Measurements from ENCODE around the gene TNFRSF1A.

The TNFRSF1A gene

GRCh38 chr12:6341417-6342139 lies at the start of gene TNFRSF1A:
TSS of gene TNFRSF1A (minus strand) at chr12:6342076. CDS start at chr12:6341814, 262 bp downstream.
- Histone ChIP-seq H3K27me3 (ENCODE audit: low read length) (no peaks in the 10 kb centered on the region), H3K9me2 (replicated peaks; ENCODE audit: insufficient read depth, low read length) (no peaks in the 10 kb centered on the region), H3F3A (ENCODE audit: insufficient read depth) (no peaks in the 10 kb centered on the region), H3K27ac (ENCODE audit: low read depth, low read length) (no peak within 1 kb of the TSS), H3K4me2 (ENCODE audit: low read depth, low read length, poor library complexity, severe bottlenecking) (no peak within 1 kb of the TSS), H3K4me3 (ENCODE audit: insufficient read depth, low read length, poor library complexity, severe bottlenecking) (no peak within 1 kb of the TSS), H2AFZ (ENCODE audit: low read depth, low read length, severe bottlenecking) (no peak within 1 kb of the TSS), H4K20me1 (ENCODE audit: low read depth, low read length) (no peaks in the 10 kb centered on the region), H3K9ac (ENCODE audit: low read length) (no peak within 1 kb of the TSS), H3K79me2 (ENCODE audit: insufficient read depth, low read length) (no peaks in the 10 kb centered on the region), H3K9me3 (ENCODE audit: insufficient read depth, low read length) (no peaks in the 10 kb centered on the region), H3K36me3 (ENCODE audit: low read length) (no peaks in the 10 kb centered on the region)
- TF ChIP-seq EZH2phosphoT487 (conservative IDR thresholded peaks at IDR 0.05; ENCODE audit: low read length), result no peak
- no peak for TF ChIP-seq CTCF (IDR thresholded peaks at IDR 0.05; ENCODE audit: insufficient read depth, low read length, poor library complexity, severe bottlenecking)

DNA sequence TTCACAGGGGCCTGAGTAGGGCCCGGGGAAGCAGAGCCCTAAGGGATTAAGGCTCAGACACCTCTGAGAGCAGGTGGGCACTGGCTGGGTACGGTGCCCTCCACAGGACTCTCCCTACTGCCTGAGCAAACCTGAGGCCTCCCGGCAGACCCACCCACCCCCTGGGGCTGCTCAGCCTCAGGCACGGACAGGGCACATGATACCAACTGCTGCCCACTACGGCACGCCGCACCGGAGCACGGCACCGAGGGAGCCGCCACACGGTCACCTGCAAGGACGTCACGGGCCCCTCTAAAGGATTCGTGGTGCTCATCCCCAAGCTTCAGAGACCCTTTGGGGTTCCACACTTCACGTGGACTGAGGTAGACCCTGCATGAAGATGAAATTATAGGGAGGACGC lies 49.1 kb upstream of the TNFRSF1A start:
- H4K20me1 ChIP-seq (ENCODE audit: low read depth, low read length), result no peaks in the 10 kb centered on the region
- H3K9me3 ChIP-seq (ENCODE audit: insufficient read depth, low read length), result no peaks in the 10 kb centered on the region
- no peaks in the 10 kb centered on the region for H3F3A ChIP-seq (ENCODE audit: insufficient read depth)
- H3K4me2 ChIP-seq (ENCODE audit: low read depth, low read length, poor library complexity, severe bottlenecking), result no peak overlapping the region
- H3K9ac ChIP-seq (ENCODE audit: low read length), result no peak overlapping the region
- H3K27me3 ChIP-seq (ENCODE audit: low read length), result no peaks in the 10 kb centered on the region
- H2AFZ ChIP-seq (ENCODE audit: low read depth, low read length, severe bottlenecking), result no peak overlapping the region
- H3K9me2 ChIP-seq (replicated peaks; ENCODE audit: insufficient read depth, low read length), result no peaks in the 10 kb centered on the region
- no peak overlapping the region for H3K27ac ChIP-seq (ENCODE audit: low read depth, low read length)
- TF ChIP-seq CTCF (IDR thresholded peaks at IDR 0.05; ENCODE audit: insufficient read depth, low read length, poor library complexity, severe bottlenecking) (no peak), EZH2phosphoT487 (conservative IDR thresholded peaks at IDR 0.05; ENCODE audit: low read length) (no peak)
- no peaks in the 10 kb centered on the region for H3K79me2 ChIP-seq (ENCODE audit: insufficient read depth, low read length)
- no peaks in the 10 kb centered on the region for H3K36me3 ChIP-seq (ENCODE audit: low read length)
- no peak overlapping the region for H3K4me3 ChIP-seq (ENCODE audit: insufficient read depth, low read length, poor library complexity, severe bottlenecking)

- Histone ChIP-seq H3K4me3 (ENCODE audit: insufficient read depth, low read length, poor library complexity, severe bottlenecking) (no peak overlapping the region), H4K20me1 (ENCODE audit: low read depth, low read length) (no peaks in the 10 kb centered on the region), H3F3A (ENCODE audit: insufficient read depth) (no peaks in the 10 kb centered on the region), H3K27me3 (ENCODE audit: low read length) (no peaks in the 10 kb centered on the region), H2AFZ (ENCODE audit: low read depth, low read length, severe bottlenecking) (no peak overlapping the region), H3K79me2 (ENCODE audit: insufficient read depth, low read length) (no peaks in the 10 kb centered on the region), H3K36me3 (ENCODE audit: low read length) (no peaks in the 10 kb centered on the region), H3K27ac (ENCODE audit: low read depth, low read length) (no peak overlapping the region), H3K9me3 (ENCODE audit: insufficient read depth, low read length) (no peaks in the 10 kb centered on the region), H3K9ac (ENCODE audit: low read length) (no peak overlapping the region), H3K9me2 (replicated peaks; ENCODE audit: insufficient read depth, low read length) (no peaks in the 10 kb centered on the region), H3K4me2 (ENCODE audit: low read depth, low read length, poor library complexity, severe bottlenecking) (no peak overlapping the region)
- no peak for TF ChIP-seq CTCF (IDR thresholded peaks at IDR 0.05; ENCODE audit: insufficient read depth, low read length, poor library complexity, severe bottlenecking)
- no peak for TF ChIP-seq EZH2phosphoT487 (conservative IDR thresholded peaks at IDR 0.05; ENCODE audit: low read length)
Observed at GRCh38 chr12:6390084-6390799, 48.4 kb upstream of the TNFRSF1A start.

Measured in SU-DHL-6 (cell line).